ENCODE measurements around the gene SEMA3C. TPM values are rescaled to one million over a fixed set of nuclear protein-coding genes. Genes with fewer than 3 reads are reported as not detected.

Gene SEMA3C
- 60.8 TPM for total RNA-seq
- long read RNA-seq, full-length matches to known transcripts: 43 of 69 reads
- long read RNA-seq, partial matches to known transcripts: 9 of 69 reads
- long read RNA-seq, other reads (novel, unspliced or antisense): 17 of 69 reads

DNA sequence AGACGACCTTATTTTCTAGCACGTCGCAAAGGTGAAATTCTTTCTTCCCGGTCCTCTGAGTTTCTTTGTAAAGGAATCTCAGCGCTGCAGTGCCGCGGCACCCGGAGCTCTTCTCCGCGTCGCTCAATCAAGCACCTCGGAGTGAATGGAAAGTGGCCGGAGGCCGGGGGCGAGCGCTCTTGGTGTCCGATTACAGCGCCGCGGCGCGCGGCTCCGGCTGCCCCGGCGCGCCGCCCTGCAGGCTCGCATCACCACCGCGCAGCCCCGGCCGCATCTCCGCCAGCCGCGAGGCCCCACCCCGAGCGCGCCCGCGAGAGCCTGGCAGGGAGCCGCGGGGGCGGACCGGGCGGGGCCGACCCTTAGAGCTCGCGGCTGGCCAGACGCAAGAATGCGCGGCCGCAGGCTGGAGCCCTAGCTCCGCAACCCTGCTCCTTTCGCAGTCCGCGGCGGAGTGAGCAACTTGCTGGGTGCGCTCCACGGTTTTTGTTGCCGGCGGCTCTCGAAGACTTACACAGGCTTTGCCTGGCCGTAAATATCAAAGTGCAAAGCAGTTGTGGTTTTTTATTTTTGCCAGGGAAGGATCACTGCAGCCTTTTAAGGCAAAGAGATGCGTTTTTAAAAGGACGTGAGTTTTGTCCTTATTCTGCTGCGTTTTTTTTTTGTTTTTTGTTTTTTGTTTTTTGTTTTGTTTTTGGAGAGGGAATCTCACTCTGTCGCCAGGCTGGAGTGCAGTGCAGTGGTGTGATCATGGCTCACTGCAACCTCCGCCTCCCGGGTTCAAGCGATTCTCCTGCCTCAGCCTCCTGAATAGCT, at the start of gene SEMA3C:
SEMA3C (minus strand) TSS at position 143 of the 813 bp plus-strand sequence. CDS start 2,270 bp downstream, outside the sequence.
- peak; percentile 94 for DNase-seq (ENCODE audit: low spot score)
- intact Hi-C loops (cut with DNase I): loop anchor here (1.0 to 10.0 kb wide), 5 partner anchors 37 to 556 kb away; no protein-coding TSS in a partner anchor

DNA sequence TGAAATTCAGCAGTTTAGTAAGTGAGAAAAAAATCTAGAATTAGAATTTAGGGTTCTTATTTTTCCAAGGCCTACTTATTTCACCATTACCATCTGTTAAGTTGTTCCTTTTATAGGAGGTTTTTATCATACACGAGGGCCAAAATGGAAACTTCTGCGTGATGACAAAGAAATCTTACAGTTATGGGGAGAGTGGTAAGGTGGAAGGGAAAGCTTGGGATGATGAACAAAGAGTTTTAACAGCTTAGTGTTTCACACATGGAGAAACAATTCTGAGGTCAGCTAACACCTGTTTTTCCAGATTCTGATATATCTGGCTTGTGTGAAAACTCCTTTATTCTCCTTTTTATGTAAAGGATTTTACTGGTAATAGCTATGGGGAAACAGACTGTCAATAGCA, 49.8 kb upstream of the SEMA3C start:
- DNase-seq (ENCODE audit: low spot score): no peak
- intact Hi-C loops (cut with DNase I): no loop called here

DNA sequence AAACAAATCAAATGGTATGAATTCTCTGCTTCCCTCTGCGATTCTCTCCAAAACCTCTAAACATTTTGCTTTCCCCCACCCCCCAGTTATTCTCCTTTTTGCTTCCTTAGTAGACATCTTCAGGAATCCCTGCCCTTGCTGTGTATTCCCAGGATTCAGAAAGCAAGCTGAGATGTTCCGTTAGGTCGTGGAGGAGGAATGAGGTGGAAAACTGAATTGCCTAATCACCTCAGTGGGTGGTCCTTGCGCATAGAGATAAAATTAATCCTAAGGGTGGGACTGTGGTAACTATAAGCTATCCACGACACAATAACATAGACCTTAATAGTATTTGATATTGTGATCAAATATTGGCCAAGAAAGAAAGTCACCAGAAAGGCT, 49.1 kb upstream of the SEMA3C start:
- intact Hi-C loops (cut with DNase I): no loop called here

DNA sequence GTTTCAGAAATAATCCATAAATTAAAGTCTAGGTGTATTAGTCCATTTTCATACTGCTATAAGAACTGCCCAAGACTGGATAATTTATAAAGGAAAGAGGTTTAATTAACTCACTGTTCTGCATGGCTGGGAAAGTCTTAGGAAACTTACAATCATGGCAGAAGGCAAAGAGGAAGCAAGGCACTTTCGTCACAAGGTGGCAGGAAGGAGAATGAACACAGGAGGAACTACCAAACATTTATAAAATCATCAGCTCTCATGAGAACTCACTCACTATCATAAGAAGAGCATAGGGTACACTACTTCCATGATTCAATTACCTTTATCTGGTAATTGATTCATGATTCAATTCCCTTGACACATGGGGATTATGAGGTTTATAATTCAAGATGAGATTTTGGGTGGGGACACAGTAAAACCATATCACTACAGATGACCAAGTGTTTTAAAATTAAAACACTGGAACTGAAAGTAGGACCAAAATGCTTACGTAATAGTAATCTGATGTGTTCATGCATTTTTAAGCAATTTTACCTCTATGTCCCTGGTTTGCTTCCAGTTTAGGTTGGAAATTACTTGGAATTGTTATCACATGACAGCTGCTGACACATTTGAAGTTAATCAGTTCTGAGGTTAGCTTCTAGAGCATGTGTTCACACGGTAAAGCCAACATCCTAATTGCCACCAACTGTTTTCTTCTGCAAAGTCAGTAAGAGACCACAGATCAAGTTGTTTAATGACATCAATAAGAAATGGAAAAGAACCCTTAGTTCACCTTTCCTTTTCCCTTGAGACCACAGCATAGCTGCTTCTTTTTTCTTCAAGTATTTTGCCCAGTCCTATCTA, 48.4 kb upstream of the SEMA3C start:
- DNase-seq (ENCODE audit: low spot score): no peak
- intact Hi-C loops (cut with DNase I): no loop called here

More for the DNA sequence above, 49.1 kb upstream of the SEMA3C start:
- DNase-seq (ENCODE audit: low spot score): no peak

DNA sequence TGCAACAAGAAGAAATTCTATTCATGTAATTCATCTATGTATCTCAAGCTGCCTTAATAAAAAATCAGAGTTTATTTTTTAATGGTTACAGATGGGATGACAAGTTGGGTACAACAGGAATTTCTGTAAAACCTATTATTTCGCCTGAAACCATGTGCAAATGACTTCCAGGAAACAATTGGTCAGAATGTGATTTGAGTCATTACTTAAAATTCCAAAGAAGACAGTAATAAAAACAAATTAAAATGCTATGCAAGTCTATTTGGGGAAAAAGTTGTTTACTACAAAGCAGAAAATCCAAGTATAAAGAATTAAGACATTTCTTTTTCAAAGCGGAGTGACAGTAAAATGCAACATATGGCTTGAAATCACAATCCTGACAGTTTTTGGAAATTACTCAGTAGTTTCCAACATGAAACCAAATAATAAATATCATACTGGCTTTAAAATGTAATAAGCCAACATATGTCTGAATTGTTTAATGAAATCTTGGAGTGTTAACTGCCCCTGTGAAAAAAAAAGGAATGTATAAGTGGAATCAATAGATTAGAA, 41.5 kb upstream of the SEMA3C start:
- no peak for DNase-seq (ENCODE audit: low spot score)

DNA sequence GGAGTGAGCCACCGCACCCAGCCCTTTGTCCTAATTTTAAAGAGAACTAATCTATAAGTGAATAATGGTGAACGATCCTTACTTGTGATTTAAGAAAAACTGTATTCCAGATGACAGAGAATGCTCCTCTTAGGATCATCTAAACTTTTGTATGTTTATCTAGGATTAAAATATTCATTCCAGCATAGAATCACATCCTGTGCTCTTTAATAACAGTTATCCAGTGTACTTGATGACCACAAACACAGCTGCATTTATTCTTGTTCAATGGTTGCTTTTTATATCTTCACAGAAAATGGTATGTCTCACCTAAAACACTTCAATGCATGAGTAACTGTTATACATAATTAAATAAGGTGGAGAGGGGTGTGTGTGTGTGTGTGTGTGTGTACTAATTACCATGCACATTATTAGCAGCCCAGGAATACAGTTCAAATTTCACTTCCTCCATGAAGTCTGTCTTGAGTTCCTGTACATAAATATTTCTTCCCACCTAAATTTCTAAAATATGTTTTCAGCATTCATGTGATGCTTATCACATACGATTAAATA, 38.5 kb upstream of the SEMA3C start:
- DNase-seq (ENCODE audit: low spot score): no peak
- intact Hi-C loops (cut with DNase I): no loop called here

More for the DNA sequence above, 41.5 kb upstream of the SEMA3C start:
- intact Hi-C loops (cut with DNase I): no loop called here

DNA sequence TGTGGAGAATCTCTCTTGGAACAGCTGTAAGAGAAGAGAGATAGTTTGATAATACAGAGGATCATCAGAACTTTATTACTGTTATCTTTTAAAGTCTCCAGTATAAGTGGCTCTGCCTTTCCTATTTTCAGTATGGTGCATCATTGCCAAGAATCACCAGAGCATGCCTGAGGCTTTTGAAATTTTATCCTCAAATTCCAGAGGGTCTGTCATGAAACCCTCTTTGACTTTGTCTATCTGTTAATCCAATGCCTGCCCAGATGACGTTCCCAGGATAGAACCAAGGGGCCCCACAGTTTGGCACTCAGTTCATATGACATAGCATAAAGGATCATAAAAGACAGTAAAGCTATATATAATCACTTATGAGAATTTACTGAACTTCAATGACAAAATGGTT, 35.3 kb upstream of the SEMA3C start:
- DNase-seq (ENCODE audit: low spot score): no peak
- intact Hi-C loops (cut with DNase I): no loop called here

DNA sequence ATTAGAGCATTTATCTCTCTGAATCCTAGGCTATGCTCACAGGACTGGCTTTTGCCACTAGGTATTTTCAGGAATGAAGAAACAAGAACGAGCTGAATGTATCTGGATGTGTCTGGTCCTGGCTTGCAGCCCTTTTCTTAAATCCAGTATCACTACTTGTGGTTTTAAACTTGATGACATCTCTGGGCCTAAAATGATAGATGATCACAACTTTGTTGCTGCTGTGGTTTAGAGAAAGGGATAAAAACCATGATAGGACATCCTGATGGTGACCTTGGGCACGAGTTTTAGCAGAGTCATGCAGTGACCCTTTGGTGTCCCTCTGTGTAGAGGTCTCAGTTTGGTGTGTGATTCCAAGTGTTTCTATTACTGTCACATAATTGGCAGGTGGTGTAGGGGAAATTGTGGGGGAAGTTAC, 31.7 kb upstream of the SEMA3C start:
- intact Hi-C loops (cut with DNase I): no loop called here
- DNase-seq (ENCODE audit: low spot score): no peak

DNA sequence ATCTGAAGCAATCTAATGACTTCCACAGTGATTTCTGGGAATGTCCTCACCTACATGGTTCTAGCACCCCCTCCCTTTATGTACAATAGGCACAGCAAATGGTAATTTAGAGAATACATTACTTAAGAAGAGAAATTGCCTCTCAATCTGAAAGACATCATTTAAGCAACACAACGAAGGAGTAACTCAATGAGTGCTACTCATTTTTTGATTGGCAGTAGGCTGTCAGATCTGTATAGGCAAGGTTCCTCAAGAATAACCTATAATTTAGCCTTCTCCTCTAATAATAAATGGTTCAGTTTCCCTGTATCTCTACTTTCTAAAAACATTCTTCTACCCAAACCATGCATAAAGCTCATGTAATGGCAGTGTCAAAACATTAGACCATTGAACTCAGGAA, 30.6 kb upstream of the SEMA3C start:
- DNase-seq (ENCODE audit: low spot score): no peak
- intact Hi-C loops (cut with DNase I): no loop called here

DNA sequence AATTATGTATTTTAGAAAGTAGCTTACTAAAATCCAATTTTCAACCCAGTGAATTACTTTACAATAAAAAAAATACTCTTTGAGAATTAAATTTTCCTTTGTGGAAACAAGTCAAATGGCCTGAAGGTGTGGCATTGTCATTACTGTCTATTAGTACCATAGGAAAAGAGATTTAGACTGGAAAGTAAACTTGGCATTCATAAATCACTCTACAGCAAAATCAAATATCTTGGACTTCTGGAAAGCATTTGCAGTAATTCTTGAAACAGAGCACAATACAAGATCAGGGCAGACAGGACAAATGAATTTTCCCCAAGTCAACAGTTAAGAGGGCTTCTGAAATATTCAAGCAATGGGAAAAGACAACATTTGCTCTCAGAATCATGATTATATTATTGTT, 28.0 kb upstream of the SEMA3C start:
- no peak for DNase-seq (ENCODE audit: low spot score)
- intact Hi-C loops (cut with DNase I): no loop called here

DNA sequence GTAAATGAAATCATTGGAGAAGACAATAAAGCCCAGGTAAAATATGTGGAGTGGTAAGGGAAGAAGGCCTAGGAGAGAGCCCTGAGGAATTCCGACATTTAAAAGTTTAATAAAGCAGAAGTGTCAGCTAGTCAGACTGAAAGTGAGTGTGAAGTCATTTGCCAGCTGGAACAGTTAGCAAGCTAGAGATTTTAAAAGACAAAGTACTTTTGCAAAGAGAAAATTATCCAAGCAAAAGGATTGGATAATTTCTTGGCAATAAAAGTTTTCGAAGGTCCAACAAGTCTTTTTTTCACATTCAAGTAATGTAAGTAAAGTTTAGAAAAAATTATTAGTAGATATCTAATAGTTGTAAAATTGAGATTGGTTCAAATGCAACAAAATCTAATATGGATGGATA, 27.1 kb upstream of the SEMA3C start:
- intact Hi-C loops (cut with DNase I): no loop called here
- no peak for DNase-seq (ENCODE audit: low spot score)

DNA sequence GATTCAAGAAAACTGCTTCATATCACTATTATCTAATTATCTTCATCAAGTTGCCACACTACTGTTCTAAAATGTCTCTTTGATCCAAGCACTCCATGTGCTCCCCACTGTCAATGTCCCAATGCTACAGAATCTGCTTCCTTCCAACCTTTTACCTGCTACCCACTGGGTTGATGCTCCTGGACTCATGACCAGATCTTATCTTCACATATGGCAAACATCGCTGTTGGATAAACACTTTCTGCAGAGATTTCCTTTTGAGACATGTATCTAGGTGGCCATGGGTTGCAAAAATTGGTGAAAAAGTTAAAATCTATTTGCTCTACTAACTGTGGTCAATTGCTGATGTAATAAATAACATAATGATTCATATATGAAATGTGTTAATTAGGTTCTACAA, 24.5 kb upstream of the SEMA3C start:
- intact Hi-C loops (cut with DNase I): no loop called here
- DNase-seq (ENCODE audit: low spot score): no peak

DNA sequence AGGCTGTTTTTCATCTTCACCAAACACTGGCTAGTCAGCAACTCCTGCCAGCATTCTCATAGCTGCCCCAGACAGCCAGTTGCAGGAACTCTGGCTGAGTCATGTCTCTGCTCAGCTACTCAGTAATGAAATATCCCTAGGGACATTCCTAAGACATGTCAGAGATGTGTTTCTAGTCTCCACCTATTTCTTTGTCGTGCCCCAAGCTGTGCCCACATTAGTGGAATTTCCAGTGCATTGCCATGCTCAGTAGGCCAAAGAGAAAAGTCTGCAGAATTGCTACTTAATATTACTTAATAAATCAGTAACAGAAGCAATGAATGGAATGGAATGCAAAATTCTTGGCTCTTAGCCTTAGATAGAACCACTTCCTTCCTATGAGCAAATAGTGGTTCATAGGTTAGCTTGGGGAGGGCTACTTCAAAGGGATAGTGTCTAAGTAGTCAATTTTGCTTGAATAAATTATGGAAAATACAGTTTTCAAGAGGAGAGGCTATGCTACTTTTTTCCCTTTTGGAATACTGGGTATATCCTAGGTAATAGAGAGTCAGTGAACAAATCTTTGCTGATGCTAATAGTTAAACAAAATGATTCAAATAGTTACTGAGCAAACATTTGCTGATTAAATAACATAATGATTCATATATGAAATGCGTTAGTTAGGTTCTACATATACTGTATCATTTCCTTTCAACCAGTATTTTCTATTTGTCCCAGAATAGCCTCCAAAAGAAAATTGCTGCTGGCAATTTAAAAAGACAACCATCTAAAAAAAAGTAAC, 23.6 kb upstream of the SEMA3C start:
- DNase-seq (ENCODE audit: low spot score): peak; percentile 75
- intact Hi-C loops (cut with DNase I): no loop called here

DNA sequence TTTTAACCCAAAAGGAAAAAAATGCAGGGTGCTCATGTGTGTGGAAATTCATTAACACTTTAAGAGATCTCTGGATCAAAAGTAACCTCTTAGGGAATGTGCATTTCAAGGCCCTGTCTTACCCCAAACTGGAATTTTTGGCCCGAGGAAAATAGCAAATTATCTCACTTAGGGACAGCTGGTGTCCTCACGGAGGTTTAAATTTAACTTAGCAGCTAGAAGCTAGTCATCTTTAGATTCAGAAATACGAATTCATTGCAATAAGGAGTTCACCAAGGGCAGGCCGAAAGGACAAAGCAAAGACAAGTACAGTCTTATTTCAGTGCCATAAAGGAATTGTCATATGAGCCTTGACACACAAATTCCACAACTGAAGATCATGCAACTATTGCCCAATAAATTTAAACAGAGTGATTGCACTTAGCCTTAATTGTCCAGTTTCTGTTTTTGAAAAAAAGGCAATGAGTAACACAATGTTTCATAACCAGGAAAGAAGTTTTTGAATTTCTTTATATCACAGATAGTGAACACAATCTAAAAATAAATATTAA, 22.4 kb upstream of the SEMA3C start:
- intact Hi-C loops (cut with DNase I): no loop called here
- no peak for DNase-seq (ENCODE audit: low spot score)

DNA sequence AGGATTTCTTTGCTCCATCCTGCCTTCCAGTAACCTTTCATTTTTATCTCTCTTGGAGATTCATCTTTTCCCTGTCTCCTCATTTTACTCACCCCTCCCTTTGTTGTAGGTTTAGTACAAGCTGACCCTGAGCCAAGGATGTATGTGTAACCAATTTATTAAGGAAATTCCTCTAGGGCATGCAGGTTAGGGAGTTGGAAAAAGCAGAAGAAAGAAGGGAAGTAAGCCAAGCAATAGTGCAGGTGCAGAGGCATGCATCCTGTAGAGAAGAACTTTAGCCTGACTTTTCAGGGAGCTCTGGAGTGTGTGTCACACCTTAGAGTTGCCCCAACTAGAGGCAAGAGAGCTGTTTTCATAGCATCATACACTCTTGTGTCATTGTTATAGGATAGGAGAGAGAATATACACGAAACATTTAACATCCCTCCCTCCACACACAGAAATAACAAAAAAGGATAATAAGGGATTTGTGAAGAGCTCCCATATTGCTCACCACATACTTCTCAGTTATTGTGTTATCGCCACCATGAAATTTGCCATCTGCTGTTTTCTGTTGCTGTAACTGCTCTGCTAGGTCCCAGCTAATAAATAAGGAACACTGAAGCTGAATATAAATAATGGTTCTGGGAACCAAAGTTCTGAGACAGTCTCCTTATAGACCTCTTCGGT, 21.8 kb upstream of the SEMA3C start:
- intact Hi-C loops (cut with DNase I): no loop called here
- DNase-seq (ENCODE audit: low spot score): no peak

DNA sequence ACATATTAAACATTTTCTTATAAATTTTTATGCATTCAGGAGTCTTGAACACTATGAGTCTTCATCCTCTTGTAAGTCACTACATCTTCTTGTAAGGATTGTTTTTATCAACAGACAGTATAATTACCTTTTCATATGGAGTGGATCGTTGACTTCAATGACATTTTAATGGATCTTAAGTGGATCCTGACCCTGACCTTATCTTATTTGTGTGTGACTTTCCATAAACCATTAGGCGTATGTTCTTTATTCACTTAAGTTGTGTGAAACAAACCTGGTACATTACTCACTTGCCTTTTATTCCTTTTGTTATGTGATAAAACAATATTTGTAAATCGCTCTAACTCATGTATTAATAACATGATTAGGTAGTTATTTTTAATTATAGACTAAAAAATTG, 18.5 kb upstream of the SEMA3C start:
- DNase-seq (ENCODE audit: low spot score): no peak
- intact Hi-C loops (cut with DNase I): no loop called here

DNA sequence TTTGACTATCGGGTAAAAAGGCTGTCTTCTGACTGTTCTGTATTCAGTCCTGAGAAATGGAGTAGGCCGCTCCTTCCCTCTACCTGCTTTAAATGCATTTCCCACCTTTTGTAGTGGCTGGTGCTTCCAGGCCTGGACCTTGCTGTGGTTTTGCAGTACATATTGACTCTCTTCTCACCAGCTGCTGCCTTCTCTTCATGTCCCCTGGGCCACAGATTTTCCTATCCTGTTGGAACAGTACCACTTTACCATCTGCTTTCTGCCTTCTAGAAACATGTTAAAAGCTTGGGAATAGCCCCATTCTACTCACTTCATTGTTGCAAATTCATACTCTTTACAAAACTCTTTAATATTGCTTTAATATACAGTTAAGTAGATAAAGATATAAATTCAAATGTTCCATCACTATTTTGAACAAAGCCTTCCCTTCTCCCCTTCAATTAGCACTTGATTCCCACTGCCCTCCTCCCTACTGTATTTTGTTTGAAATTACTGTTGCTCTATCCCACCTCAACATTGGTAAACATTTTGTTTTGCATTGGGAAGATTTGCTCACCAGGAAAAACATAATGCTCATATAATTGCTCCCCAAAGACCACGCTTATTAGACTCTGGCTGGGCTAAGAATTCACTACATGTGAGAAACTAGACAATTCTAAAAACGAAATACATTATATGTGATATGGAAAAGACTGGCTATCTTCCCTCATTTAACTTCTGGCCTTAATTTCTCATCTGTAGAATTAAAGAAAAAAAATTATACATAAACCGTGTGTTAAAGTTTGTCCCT, 17.3 kb upstream of the SEMA3C start:
- DNase-seq (ENCODE audit: low spot score): no peak
- intact Hi-C loops (cut with DNase I): no loop called here

DNA sequence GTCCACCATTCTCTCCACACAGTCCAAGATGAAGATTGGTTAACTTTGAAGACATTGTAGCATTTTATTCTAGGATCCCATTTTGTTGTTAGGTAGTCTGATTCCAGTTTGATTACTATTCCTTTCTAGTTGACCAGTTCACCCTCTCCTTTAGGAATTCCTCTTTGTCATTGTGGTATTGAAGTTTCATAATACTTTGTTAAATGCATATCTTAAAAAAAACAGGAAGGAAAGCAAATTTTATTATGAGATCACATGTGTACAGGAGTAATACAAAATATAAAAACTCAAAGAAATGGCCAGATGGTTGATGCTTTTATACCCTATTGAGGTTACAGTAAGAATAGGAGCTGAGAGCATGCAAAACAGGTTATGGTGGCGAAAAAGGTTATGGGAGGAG, 15.5 kb upstream of the SEMA3C start:
- no peak for DNase-seq (ENCODE audit: low spot score)

More for the DNA sequence above, 15.5 kb upstream of the SEMA3C start:
- intact Hi-C loops (cut with DNase I): no loop called here
